AG04449 (cell line): Measurements from ENCODE around the gene FAM124A.

Experiments used
- CTCF ChIA-PET: fragments of 350-600 bp; formaldehyde crosslinking; extraction: SDS; loops from one replicate; lab custom pipeline; 2021; ENCODE audit warnings: antibody characterized with exemption; lab: Yijun Ruan, JAX
- POLR2A ChIA-PET: fragments of 400-600, 350-600 bp; formaldehyde crosslinking; extraction: SDS; loops from one replicate; lab custom pipeline; 2020; ENCODE audit warnings: antibody characterized with exemption, inconsistent platforms; lab: Yijun Ruan, JAX
- DNase-seq: peaks from one replicate; pipeline ENCODE4 v3.0.0-alpha.2; 2010; ENCODE audit warnings: low read depth, low spot score
- H3K4me3 ChIP-seq: 2 replicates; pipeline ENCODE4 v1.5.1; 2011; ENCODE audit warnings: low read depth, mild to moderate bottlenecking, control low read depth, low read length
- TF ChIP-seq, protein P1 (sequence below): IDR thresholded peaks from one replicate; pipeline ENCODE4 v1.5.1; 2011; ENCODE audit warnings: mild to moderate bottlenecking, moderate library complexity, low read length, control low read depth, inconsistent platforms; ENCODE audit not compliant: insufficient read depth; ENCODE audit errors: missing control alignments

Gene FAM124A

DNA sequence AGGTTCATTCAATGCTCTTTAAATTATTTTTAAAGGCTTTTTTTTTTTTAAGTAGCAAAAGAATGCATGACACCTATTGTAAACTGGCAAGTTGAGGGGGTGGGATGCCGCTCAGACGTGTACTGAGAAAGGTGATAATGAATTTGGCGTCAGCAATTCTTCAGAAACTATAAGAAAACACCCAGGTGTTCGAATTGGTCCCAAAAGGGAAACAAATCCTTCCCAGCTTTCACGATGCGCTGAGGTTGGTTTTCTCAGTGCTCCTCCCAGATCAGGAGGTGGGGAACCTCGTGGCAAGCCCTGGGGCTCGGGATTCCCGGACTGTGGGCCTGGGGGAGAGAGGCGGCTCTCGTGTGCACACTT is 543 bp upstream of the FAM124A start:
- POLR2A ChIA-PET: no interaction called here
- CTCF ChIA-PET: interaction anchor here (1.4 to 1.6 kb wide), 2 partner anchors 12 to 14 kb away, joined by 3 to 6 read pairs; no protein-coding TSS in a partner anchor
- no peak for DNase-seq
- TF ChIP-seq, protein P1, sequence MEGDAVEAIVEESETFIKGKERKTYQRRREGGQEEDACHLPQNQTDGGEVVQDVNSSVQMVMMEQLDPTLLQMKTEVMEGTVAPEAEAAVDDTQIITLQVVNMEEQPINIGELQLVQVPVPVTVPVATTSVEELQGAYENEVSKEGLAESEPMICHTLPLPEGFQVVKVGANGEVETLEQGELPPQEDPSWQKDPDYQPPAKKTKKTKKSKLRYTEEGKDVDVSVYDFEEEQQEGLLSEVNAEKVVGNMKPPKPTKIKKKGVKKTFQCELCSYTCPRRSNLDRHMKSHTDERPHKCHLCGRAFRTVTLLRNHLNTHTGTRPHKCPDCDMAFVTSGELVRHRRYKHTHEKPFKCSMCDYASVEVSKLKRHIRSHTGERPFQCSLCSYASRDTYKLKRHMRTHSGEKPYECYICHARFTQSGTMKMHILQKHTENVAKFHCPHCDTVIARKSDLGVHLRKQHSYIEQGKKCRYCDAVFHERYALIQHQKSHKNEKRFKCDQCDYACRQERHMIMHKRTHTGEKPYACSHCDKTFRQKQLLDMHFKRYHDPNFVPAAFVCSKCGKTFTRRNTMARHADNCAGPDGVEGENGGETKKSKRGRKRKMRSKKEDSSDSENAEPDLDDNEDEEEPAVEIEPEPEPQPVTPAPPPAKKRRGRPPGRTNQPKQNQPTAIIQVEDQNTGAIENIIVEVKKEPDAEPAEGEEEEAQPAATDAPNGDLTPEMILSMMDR: no peak
- H3K4me3 ChIP-seq: peak overlapping the region; percentile 63

DNA sequence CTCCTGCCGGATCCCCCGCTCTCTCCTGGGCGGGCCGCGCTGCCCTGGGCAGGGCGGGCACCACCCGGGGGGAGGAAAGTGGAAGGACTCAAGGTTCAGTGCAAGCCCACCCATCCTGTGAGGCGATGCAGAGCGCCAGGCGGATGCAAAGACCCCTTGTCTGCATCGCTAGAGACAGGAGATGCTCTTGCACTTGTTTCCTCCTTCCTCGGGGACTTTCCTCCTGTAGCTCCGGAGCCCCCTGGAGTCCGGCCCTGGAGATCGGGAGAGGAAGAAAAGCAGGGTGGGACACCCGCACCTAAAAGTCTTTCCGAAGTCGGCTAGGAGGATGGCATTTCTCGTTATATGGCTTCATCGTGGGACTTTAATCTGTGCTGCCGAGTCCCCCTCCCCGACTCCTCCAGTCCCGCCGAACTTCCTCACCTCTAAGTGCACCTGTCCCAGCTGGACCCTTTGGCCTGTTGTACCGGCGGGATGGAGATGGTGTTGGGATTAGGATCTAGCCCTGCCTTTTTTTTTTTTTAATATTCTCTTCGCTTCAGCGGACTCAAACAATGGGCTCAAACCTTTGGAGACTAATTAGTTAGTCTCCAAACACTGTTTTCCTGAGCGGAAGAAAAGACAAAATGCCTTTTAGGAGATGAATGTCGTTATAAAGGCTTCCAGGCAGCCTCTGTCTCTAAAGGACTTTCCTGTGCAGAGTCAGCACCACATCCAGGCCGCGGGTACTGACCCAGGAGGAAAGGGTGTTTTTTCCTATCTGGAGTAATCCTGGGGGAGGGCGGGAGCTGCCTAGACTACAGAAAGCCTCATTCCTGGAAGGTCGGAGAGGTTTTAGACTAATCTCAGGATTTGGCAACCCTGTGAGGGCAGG is 725 bp downstream of the FAM124A start:
- TF ChIP-seq, protein P1: no peak
- DNase-seq: no peak
- ChIA-PET CTCF (interaction anchor here (0.7 to 3.7 kb wide), 4 partner anchors 13 to 63 kb away, joined by 3 to 12 read pairs (median 7); no protein-coding TSS in a partner anchor), POLR2A (no interaction called here)
- H3K4me3 ChIP-seq: peak overlapping the region; percentile 46

DNA sequence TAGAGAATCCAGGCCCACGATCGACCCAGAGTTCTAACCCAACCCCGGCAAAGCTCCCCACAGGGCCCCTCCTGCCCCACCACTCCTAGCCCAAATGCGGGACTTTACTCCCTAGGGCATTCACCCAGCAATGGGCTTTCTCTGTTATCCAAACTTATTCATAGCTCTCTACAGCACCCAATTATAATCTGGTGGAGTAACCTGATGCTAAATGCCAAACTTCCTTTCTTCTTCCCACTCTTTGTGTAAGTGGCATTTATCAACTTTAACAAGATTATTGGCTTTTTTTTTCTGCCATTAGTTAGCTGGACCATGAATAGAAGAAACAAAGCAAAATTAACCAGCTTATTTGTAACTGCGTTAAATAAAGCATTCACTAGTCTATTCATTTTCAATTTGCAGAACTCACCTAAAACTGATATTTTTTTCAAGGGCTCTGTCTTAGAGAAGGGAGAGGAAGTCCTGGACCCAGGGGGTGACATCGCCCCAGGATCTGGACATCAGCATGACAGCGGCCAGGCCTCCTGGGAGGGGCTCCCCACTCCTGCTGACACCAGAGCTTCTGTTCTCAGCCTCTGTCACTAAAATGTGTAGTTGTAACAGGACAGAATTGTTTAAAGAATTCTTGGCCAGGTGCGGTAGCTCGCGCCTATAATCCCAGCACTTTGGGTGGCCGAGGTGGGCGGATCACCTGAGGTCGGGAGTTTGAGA is 1.5 kb downstream of the FAM124A start:
- no peak for DNase-seq
- no peak overlapping the region for H3K4me3 ChIP-seq
- TF ChIP-seq, protein P1: no peak
- ChIA-PET POLR2A (no interaction called here), CTCF (interaction anchor here (0.7 to 3.7 kb wide), 5 partner anchors 12 to 99 kb away, joined by 3 to 12 read pairs (median 3); no protein-coding TSS in a partner anchor)

- TF ChIP-seq, protein P1: no peak
- POLR2A ChIA-PET: no interaction called here
Measured at GRCh38 chr13:51225029-51225428, 2.8 kb downstream of the FAM124A start.

GRCh38 chr13:51227404-51227803 is 5.2 kb downstream of the FAM124A start:
- H3K4me3 ChIP-seq: no peak overlapping the region
- ChIA-PET CTCF (interaction anchor here (1.1 to 2.0 kb wide), 2 partner anchors 79 to 102 kb away, joined by 3 to 5 read pairs; no protein-coding TSS in a partner anchor), POLR2A (no interaction called here)
- no peak for DNase-seq
- TF ChIP-seq, protein P1: no peak

More at GRCh38 chr13:51225029-51225428, 2.8 kb downstream of the FAM124A start:
- DNase-seq: no peak
- CTCF ChIA-PET: interaction anchor here (0.9 to 3.7 kb wide), 2 partner anchors 11 to 61 kb away, joined by 3 to 12 read pairs; no protein-coding TSS in a partner anchor
- no peak overlapping the region for H3K4me3 ChIP-seq
